HEK293 (cell line): Measurements from ENCODE around the gene ZNF648.

Experiments
- CTCF ChIA-PET: fragments of 350-600 bp; formaldehyde crosslinking; extraction: SDS; loops from one replicate; lab custom pipeline; 2021; ENCODE audit warnings: antibody characterized with exemption; lab: Yijun Ruan, JAX
- POLR2A ChIA-PET: fragments of 300-600 bp; formaldehyde crosslinking; extraction: SDS; loops from one replicate; lab custom pipeline; 2020; ENCODE audit warnings: antibody characterized with exemption, inconsistent platforms; lab: Yijun Ruan, JAX
- H3K27ac ChIP-seq: fragments of 200-500 bp; sonication (Bioruptor generic); 2 replicates; pipeline ENCODE4 v1.5.1; 2014; ENCODE audit warnings: low read depth, low read length, control low read depth, inconsistent platforms; ENCODE audit errors: extremely low read depth
- H3K36me3 ChIP-seq, 2 experiments: fragments of 200-500 bp in 1 of 2; sonication (Bioruptor generic) in 1 of 2; 1 replicate in 1 of 2; 2 replicates in 1 of 2; pipeline ENCODE4 v1.5.1; 2014 to 2017; ENCODE audit warnings: inconsistent platforms in 2 of 2, low read length in 2 of 2; ENCODE audit not compliant: control insufficient read depth in 2 of 2, insufficient read depth in 1 of 2
- H3K4me1 ChIP-seq: fragments of 200-500 bp; sonication (Bioruptor generic); 2 replicates; pipeline ENCODE4 v1.5.1; 2014; ENCODE audit warnings: mild to moderate bottlenecking, low read length, inconsistent platforms; ENCODE audit not compliant: control insufficient read depth, insufficient read depth
- H3K4me3 ChIP-seq: 2 replicates; pipeline ENCODE4 v1.5.1; 2011; ENCODE audit warnings: low read depth, mild to moderate bottlenecking, control low read depth, low read length, moderate library complexity
- H3K9me3 ChIP-seq: fragments of 200-500 bp; sonication (Bioruptor generic); 2 replicates; pipeline ENCODE4 v1.5.1; 2014; ENCODE audit warnings: low read depth, low read length, inconsistent platforms; ENCODE audit not compliant: control insufficient read depth, insufficient read depth
- GLI2 ChIP-seq: fragments of 450-650 bp; formaldehyde crosslinking; IDR thresholded peaks from 2 replicates; pipeline ENCODE4; 2017; ENCODE audit warnings: missing biosample characterization, missing genetic modification characterization, low read depth, borderline replicate concordance
- KLF7 ChIP-seq: fragments of 450-650 bp; formaldehyde crosslinking; IDR thresholded peaks from 2 replicates; pipeline ENCODE4 v1.5.1; 2016; ENCODE audit warnings: missing biosample characterization, missing genetic modification characterization, borderline replicate concordance
- MYNN ChIP-seq: fragments of 450-650 bp; formaldehyde crosslinking; IDR thresholded peaks from 2 replicates; pipeline ENCODE4 v1.5.1; 2016; ENCODE audit warnings: missing biosample characterization, missing genetic modification characterization, borderline replicate concordance
- MZF1 ChIP-seq: fragments of 450-650 bp; formaldehyde crosslinking; IDR thresholded peaks from 2 replicates; pipeline ENCODE4 v1.5.1; 2017; ENCODE audit warnings: missing biosample characterization, missing genetic modification characterization, borderline replicate concordance
- RBAK ChIP-seq: fragments of 450-650 bp; formaldehyde crosslinking; IDR thresholded peaks from 2 replicates; pipeline ENCODE4 v1.5.1; 2016; ENCODE audit warnings: missing biosample characterization, missing genetic modification characterization
- REST ChIP-seq: fragments of 450-650 bp; formaldehyde crosslinking; IDR thresholded peaks from 2 replicates; pipeline ENCODE4 v1.5.1; 2016; ENCODE audit warnings: missing biosample characterization, missing genetic modification characterization
- ZFHX2 ChIP-seq: fragments of 450-650 bp; formaldehyde crosslinking; conservative IDR thresholded peaks from 2 replicates; pipeline ENCODE4 v1.5.1; 2016; ENCODE audit warnings: missing biosample characterization, missing genetic modification characterization
- ZFP41 ChIP-seq: fragments of 450-650 bp; formaldehyde crosslinking; IDR thresholded peaks from 2 replicates; pipeline ENCODE4 v1.5.1; 2016; ENCODE audit warnings: missing biosample characterization, missing genetic modification characterization, borderline replicate concordance
- ZNF132 ChIP-seq: fragments of 450-650 bp; formaldehyde crosslinking; IDR thresholded peaks from 2 replicates; pipeline ENCODE4 v1.5.1; 2017; ENCODE audit warnings: missing biosample characterization, missing genetic modification characterization, borderline replicate concordance
- ZNF211 ChIP-seq: fragments of 450-650 bp; formaldehyde crosslinking; IDR thresholded peaks from 2 replicates; pipeline ENCODE4 v1.5.1; 2016; ENCODE audit warnings: low read depth, missing biosample characterization, missing genetic modification characterization
- ZNF223 ChIP-seq: fragments of 450-650 bp; formaldehyde crosslinking; IDR thresholded peaks from 2 replicates; pipeline ENCODE4 v1.5.1; 2016; ENCODE audit warnings: missing biosample characterization, missing genetic modification characterization
- ZNF292 ChIP-seq: fragments of 450-650 bp; formaldehyde crosslinking; IDR thresholded peaks from 2 replicates; pipeline ENCODE4 v1.5.1; 2016; ENCODE audit warnings: low read depth, missing biosample characterization, missing genetic modification characterization, borderline replicate concordance
- ZNF302 ChIP-seq: fragments of 450-650 bp; formaldehyde crosslinking; IDR thresholded peaks from 2 replicates; pipeline ENCODE4 v1.5.1; 2016; ENCODE audit warnings: missing biosample characterization, missing genetic modification characterization, low read depth
- ZNF416 ChIP-seq: fragments of 450-650 bp; formaldehyde crosslinking; IDR thresholded peaks from 2 replicates; pipeline ENCODE4 v1.5.1; 2016; ENCODE audit warnings: missing biosample characterization, missing genetic modification characterization
- ZNF521 ChIP-seq: fragments of 450-650 bp; formaldehyde crosslinking; IDR thresholded peaks from 2 replicates; pipeline ENCODE4 v1.5.1; 2017; ENCODE audit warnings: missing biosample characterization, mild to moderate bottlenecking, missing genetic modification characterization
- ZNF561 ChIP-seq: fragments of 450-650 bp; IDR thresholded peaks from 2 replicates; pipeline ENCODE4 v1.5.1; 2018; ENCODE audit warnings: missing biosample characterization, missing genetic modification characterization, borderline replicate concordance
- ZNF791 ChIP-seq: fragments of 450-650 bp; formaldehyde crosslinking; IDR thresholded peaks from 2 replicates; pipeline ENCODE4 v1.5.1; 2016; ENCODE audit warnings: missing biosample characterization, missing genetic modification characterization
- ZNF830 ChIP-seq: fragments of 450-650 bp; IDR thresholded peaks from 2 replicates; pipeline ENCODE4 v1.5.0; 2018; ENCODE audit warnings: missing biosample characterization, missing genetic modification characterization, low read depth, mild to moderate bottlenecking, moderate library complexity
- ZNF837 ChIP-seq: fragments of 450-650 bp; formaldehyde crosslinking; IDR thresholded peaks from 2 replicates; pipeline ENCODE4 v1.5.1; 2016; ENCODE audit warnings: missing biosample characterization, missing genetic modification characterization
- TF ChIP-seq, protein P1 (sequence below): fragments of 450-650 bp; formaldehyde crosslinking; IDR thresholded peaks from 2 replicates; pipeline ENCODE4 v1.5.1; 2016; ENCODE audit warnings: missing biosample characterization, missing genetic modification characterization
- TF ChIP-seq, protein P2 (sequence below): fragments of 450-650 bp; formaldehyde crosslinking; IDR thresholded peaks from 2 replicates; pipeline ENCODE4 v1.5.1; 2016; ENCODE audit warnings: missing biosample characterization, missing genetic modification characterization

Gene ZNF648

DNA sequence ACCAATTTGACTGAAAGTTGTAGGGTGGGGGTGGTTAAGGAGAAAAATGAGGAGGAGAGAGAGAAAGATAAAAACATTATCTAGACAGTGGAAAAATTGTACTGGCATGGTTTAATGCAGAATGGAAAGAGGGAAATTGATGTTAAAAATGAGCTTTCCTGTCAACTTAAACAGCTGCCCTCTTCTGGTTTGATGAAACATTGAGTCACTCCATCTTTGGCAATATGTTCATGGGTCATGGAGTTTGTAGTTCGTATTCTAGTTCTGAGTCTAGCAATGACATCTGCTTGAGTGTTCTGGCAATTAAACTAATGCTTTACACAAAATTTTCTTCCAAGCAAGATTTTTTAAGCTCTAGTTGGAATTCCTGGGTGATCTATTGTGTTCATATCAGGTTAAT lies 9.6 kb downstream of the ZNF648 start:
- POLR2A ChIA-PET, result no interaction called here
- TF ChIP-seq ZNF791 (tag by site-specific recombination) (no peak), ZNF521 (tag by site-specific recombination) (no peak), KLF7 (no peak), REST (tag by site-specific recombination) (no peak), MZF1 (no peak), ZNF132 (tag by site-specific recombination) (no peak), ZFHX2 (tag by site-specific recombination) (no peak), ZNF837 (tag by site-specific recombination) (no peak)
- Histone ChIP-seq H3K36me3 (no peaks in the 10 kb centered on the region), H3K27ac (no peak overlapping the region), H3K4me3 (no peak overlapping the region), H3K4me1 (no peaks in the 10 kb centered on the region), H3K9me3 (no peaks in the 10 kb centered on the region)
- CTCF ChIA-PET, result interaction anchor here (0.6 to 1.8 kb wide), 8 partner anchors 12 to 573 kb away, joined by 3 to 8 read pairs (median 4); no protein-coding TSS in a partner anchor

GRCh38 chr1:182050481-182051448 lies 10.7 kb downstream of the ZNF648 start:
- TF ChIP-seq ZNF791 (tag by site-specific recombination) (no peak), ZNF292 (tag by site-specific recombination) (no peak), ZNF416 (tag by site-specific recombination) (no peak)
- POLR2A ChIA-PET, result no interaction called here

DNA sequence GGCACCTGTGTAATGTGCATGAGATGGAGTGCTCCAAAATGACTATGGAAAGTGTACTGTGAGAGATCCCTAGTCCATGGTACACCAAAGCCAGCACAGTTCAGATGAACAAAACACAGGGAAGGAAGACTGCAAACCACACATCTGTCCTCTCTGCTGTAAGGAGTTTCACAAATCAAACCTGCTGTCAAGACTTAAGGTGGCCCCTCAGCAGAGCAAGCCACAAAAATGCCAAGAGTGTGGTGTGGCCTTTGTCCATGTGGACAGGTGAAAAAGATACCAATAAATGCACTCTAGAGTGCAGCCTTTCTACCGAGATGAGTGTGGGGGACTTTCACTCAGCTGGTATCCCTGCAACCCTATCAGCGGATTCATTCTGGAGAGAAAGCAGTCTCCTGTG lies 12.9 kb downstream of the ZNF648 start:
- no peak overlapping the region for H3K4me3 ChIP-seq
- TF ChIP-seq ZNF830 (tag by site-specific recombination) (no peak), ZNF561 (tag by site-specific recombination) (no peak), ZNF302 (tag by site-specific recombination) (no peak), GLI2 (tag by site-specific recombination) (no peak), MYNN (no peak), RBAK (tag by site-specific recombination) (no peak), ZNF211 (tag by site-specific recombination) (no peak), ZNF223 (tag by site-specific recombination) (no peak), ZFP41 (no peak)
- TF ChIP-seq, protein P1, sequence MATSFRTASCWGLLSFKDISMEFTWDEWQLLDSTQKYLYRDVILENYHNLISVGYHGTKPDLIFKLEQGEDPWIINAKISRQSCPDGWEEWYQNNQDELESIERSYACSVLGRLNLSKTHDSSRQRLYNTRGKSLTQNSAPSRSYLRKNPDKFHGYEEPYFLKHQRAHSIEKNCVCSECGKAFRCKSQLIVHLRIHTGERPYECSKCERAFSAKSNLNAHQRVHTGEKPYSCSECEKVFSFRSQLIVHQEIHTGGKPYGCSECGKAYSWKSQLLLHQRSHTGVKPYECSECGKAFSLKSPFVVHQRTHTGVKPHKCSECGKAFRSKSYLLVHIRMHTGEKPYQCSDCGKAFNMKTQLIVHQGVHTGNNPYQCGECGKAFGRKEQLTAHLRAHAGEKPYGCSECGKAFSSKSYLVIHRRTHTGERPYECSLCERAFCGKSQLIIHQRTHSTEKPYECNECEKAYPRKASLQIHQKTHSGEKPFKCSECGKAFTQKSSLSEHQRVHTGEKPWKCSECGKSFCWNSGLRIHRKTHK, result no peak
- TF ChIP-seq, protein P2, sequence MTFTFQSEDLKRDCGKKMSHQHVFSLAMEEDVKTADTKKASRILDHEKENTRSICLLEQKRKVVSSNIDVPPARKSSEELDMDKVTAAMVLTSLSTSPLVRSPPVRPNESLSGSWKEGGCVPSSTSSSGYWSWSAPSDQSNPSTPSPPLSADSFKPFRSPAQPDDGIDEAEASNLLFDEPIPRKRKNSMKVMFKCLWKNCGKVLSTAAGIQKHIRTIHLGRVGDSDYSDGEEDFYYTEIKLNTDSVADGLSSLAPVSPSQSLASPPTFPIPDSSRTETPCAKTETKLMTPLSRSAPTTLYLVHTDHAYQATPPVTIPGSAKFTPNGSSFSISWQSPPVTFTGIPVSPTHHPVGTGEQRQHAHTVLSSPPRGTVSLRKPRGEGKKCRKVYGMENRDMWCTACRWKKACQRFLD (tag by site-specific recombination), result no peak
- H3K36me3 ChIP-seq, result no peaks in the 10 kb centered on the region
- H3K4me1 ChIP-seq, result no peaks in the 10 kb centered on the region
- no peak overlapping the region for H3K27ac ChIP-seq
- CTCF ChIA-PET, result interaction anchor here (0.9 to 1.9 kb wide), 2 partner anchors 32 to 348 kb away, joined by 3 to 4 read pairs; no protein-coding TSS in a partner anchor
- POLR2A ChIA-PET, result no interaction called here
- no peaks in the 10 kb centered on the region for H3K9me3 ChIP-seq

More at GRCh38 chr1:182050481-182051448, 10.7 kb downstream of the ZNF648 start:
- Histone ChIP-seq H3K27ac (no peak overlapping the region), H3K9me3 (no peaks in the 10 kb centered on the region), H3K4me3 (no peak overlapping the region), H3K4me1 (no peaks in the 10 kb centered on the region), H3K36me3 (no peaks in the 10 kb centered on the region)
- CTCF ChIA-PET, result interaction anchor here (0.5 to 1.8 kb wide), 3 partner anchors 30 to 854 kb away, joined by 3 to 8 read pairs (median 4); no protein-coding TSS in a partner anchor
